ENCODE data around the gene GNAI2.

The GNAI2 gene

GRCh38 chr3:50297896-50298725 lies 62.1 kb downstream of the GNAI2 start:
- peak; percentile 57 for DNase-seq (ENCODE audit: low spot score)

GRCh38 chr3:50298836-50299637 lies 63.0 kb downstream of the GNAI2 start, which contains the start of the genes HYAL3 and NAA80:
Gene HYAL3 (minus strand): TSS chr3:50299405. CDS start chr3:50295602, 3,803 bp downstream.
Gene NAA80 (minus strand): TSS chr3:50299405. CDS start chr3:50297463, 1,942 bp downstream.
- peak; percentile 98 for DNase-seq (ENCODE audit: low spot score)

DNA sequence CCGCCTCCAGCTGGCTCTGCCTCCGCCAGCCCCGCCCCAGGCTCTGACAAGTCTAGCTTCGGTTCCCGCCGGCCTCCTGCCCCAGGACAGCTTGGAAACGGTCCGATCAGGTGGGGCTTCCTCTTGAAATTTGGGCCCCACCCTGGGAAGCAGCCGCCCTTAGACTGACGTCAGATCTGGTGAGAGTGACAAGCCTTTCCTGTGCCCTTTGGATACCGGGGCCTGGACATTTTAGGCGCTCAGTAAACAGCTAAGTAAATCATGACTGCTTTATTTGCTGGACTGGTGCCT lies 63.6 kb downstream of the GNAI2 start:
- no peak for DNase-seq (ENCODE audit: low spot score)

- DNase-seq (ENCODE audit: low spot score): no peak
Observed at GRCh38 chr3:50299929-50300680, 64.1 kb downstream of the GNAI2 start.

- DNase-seq (ENCODE audit: low spot score): no peak
Observed at GRCh38 chr3:50300681-50301254, 64.8 kb downstream of the GNAI2 start.

GRCh38 chr3:50302095-50303012 lies 66.3 kb downstream of the GNAI2 start:
- no peak for DNase-seq (ENCODE audit: low spot score)

- no peak for DNase-seq (ENCODE audit: low spot score)
Observed at GRCh38 chr3:50303013-50303815, 67.2 kb downstream of the GNAI2 start, which contains the start of gene HYAL1. Gene HYAL1 (minus strand): TSS chr3:50303574. CDS start chr3:50302956, 618 bp downstream.

DNA sequence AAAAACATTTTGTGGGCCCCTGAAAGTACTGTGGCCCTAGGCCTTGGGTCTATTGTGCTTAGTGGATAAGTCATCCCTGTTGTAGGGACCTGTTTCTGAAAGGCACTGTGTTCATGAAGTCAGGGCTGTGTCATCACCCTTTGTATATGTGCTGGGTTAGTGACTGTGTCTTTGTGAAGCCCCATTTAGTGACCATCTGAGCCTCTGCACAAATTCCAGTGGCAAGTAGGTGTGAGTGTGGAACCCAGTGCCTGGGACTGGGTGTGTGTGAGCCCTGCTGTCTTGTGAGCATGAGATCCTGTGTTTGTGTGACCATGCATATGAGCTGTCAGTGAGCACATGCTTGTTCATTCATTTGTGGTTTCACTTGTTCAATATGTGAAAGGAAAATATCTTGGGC lies 68.6 kb downstream of the GNAI2 start:
- no peak for DNase-seq (ENCODE audit: low spot score)

Measured in HuH-7.5 (cell line).